ENCODE data around the gene FHIT.

DNA sequence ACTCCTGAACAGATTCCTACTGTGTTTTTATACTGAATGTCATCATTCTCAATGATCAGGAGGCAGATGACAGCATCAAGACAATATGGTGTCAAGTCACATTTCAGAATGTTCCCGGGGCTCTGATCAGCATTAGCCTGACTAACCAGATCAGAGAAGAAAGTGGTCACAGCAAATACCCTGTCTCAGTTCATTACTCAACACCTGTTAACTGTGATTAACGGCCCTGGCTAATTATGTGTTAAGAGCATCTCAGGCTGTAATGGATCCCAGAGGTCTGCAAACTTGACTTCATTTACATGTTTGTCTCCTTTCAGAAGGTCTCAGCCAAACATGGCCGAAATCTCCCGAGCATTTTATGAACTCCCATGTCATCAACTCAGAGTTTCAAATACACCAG, 833.7 kb downstream of the FHIT start:
- TF ChIP-seq EZH2 (IDR thresholded peaks at IDR 0.05; ENCODE audit: insufficient read depth, poor library complexity, severe bottlenecking): no peak
- TF ChIP-seq EZH2phosphoT487 (IDR thresholded peaks at IDR 0.05; ENCODE audit: insufficient read depth, low read depth): no peak

Data from GM23248 (cell line).